Progenitor cell of endocrine pancreas (in vitro differentiated cells): Measurements from ENCODE around the gene DNAJB14. TPM values are rescaled to one million over a fixed set of nuclear protein-coding genes. Genes with fewer than 3 reads are reported as not detected.

Experiments
- DNase-seq: peaks from one replicate; pipeline ENCODE4 v3.0.0; 2021; ENCODE audit warnings: low spot score; ENCODE audit not compliant: unreplicated experiment
- H3K27ac Mint-ChIP-seq: 2 replicates; pipeline ENCODE4 v1.8.0; 2021; ENCODE audit warnings: mild to moderate bottlenecking, moderate library complexity, mixed read lengths
- H3K27me3 Mint-ChIP-seq: 2 replicates; pipeline ENCODE4 v1.8.0; 2021; ENCODE audit warnings: mixed read lengths
- H3K36me3 Mint-ChIP-seq: 2 replicates; pipeline ENCODE4 v1.8.0; 2022; ENCODE audit warnings: mixed read lengths; ENCODE audit not compliant: insufficient read depth
- H3K4me1 Mint-ChIP-seq: 2 replicates; pipeline ENCODE4 v1.8.0; 2021; ENCODE audit warnings: low read depth, mixed read lengths
- H3K4me3 Mint-ChIP-seq: 2 replicates; pipeline ENCODE4 v1.8.0; 2021; ENCODE audit warnings: low read depth, mild to moderate bottlenecking, moderate library complexity, mixed read lengths
- H3K9me3 Mint-ChIP-seq: 2 replicates; pipeline ENCODE4 v1.8.0; 2021; ENCODE audit warnings: low read depth, mixed read lengths
- total RNA-seq: library from RNA; stranded (reverse); gene quantifications from 2 replicates; pipeline ENCODE4 v1.2.1, GENCODE V29; 2021
- TF ChIP-seq, protein P1 (sequence below): fragments of 200-600 bp; sonication (generic); IDR thresholded peaks from one replicate; pipeline ENCODE4 v1.5.0; 2021; ENCODE audit warnings: antibody characterized with exemption, mild to moderate bottlenecking; ENCODE audit not compliant: unreplicated experiment

Gene DNAJB14
- total RNA-seq, 1 donor from 2014 or later: 41.7 TPM

DNA sequence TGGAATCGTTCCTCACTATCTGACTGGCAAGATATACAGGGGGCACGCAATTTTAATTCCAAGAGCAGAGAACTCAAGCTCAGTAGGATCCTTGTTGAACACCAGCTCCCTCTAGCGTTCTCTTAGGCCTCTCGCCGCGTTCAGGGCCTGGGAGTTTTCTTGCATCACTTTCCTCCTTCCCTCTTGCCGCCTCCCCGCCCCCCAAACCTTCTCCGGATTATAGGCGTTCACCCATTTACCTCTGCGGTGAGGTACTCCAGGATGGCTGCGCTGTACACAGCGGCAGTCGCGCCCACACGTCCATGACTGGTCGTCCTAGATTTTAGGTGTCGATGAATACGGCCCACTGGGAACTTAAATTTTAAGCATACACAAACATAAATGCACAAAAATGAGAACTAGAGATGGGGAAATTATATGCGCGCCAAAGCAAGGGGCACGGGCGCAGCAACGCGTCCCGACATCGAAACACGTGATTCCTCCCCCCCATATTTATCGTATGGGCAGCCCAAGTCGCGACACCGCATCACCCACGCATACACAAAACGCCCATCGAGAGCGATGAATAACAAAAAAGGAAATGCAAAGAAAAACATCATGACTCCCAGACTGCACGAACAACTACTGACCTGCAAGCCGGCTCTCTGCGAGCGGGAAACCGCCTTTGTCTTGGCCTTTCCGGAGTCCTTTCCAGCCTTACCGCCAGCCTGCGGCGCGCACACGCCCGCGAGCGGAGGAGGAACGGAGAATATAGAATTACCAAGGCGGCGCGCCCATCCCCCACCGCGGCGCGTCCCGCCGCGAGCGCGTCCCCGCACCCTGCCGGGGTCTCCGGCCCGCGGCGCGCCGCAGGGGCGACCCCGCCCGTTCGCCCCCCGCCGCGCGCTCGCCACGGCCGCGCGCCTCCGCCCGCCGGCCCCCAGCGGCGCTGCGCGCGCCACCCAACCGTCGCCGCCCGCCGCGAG is 2.9 kb upstream of the DNAJB14 start:
- no peaks in the 10 kb centered on the region for H3K27me3 Mint-ChIP-seq
- peaks cover 19% of the 10 kb centered on the region for H3K4me1 Mint-ChIP-seq
- no peak overlapping the region for H3K27ac Mint-ChIP-seq
- no peak overlapping the region for H3K4me3 Mint-ChIP-seq
- no peaks in the 10 kb centered on the region for H3K9me3 Mint-ChIP-seq
- peak; percentile 78 for DNase-seq
- peaks cover 3% of the 10 kb centered on the region for H3K36me3 Mint-ChIP-seq
- TF ChIP-seq, protein P1, sequence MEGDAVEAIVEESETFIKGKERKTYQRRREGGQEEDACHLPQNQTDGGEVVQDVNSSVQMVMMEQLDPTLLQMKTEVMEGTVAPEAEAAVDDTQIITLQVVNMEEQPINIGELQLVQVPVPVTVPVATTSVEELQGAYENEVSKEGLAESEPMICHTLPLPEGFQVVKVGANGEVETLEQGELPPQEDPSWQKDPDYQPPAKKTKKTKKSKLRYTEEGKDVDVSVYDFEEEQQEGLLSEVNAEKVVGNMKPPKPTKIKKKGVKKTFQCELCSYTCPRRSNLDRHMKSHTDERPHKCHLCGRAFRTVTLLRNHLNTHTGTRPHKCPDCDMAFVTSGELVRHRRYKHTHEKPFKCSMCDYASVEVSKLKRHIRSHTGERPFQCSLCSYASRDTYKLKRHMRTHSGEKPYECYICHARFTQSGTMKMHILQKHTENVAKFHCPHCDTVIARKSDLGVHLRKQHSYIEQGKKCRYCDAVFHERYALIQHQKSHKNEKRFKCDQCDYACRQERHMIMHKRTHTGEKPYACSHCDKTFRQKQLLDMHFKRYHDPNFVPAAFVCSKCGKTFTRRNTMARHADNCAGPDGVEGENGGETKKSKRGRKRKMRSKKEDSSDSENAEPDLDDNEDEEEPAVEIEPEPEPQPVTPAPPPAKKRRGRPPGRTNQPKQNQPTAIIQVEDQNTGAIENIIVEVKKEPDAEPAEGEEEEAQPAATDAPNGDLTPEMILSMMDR: peak; percentile 82

DNA sequence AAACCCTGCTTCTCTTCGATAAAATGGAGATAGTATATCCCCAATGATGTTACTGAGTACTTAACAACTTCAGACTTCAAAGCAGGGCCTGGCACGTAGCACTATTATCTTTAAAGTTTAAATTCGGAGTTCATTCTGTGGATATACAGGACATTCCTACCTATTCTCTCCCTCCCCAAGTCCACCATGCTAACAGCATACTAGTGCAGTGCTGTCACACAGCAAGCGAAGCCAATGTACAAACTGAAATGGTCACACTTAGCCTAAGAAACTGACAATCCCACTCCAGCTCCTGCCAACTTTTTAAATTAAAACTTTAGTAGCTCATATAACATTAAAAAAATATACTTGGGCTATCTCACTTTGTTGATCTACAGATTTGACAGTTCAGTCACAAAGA is 1.2 kb upstream of the DNAJB14 start:
- Mint-ChIP-seq H3K27me3 (no peaks in the 10 kb centered on the region), H3K4me3 (peak overlapping the region; percentile 81), H3K9me3 (no peaks in the 10 kb centered on the region), H3K36me3 (peaks cover 7% of the 10 kb centered on the region), H3K4me1 (peaks cover 19% of the 10 kb centered on the region), H3K27ac (no peak overlapping the region)
- no peak for DNase-seq
- TF ChIP-seq, protein P1: no peak

DNA sequence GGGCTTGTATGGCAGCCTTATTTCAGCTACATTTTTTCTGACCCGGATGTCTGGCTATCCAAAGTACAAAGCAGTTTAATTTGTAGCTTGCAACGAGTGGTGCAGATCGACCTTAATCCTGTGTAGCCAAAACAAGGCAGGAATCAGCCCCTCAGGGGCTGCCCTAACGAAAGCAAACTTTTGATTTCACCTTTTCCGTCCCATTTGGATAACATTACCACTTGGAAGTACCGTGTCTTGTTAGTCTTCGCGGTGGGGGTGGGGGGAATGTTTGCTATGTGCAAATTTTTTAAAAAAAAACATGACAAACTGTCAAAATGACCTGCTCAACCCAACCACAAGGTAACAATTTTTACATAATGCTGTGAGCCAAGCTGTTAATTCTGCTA is 766 bp upstream of the DNAJB14 start:
- Mint-ChIP-seq H3K4me1 (peaks cover 19% of the 10 kb centered on the region), H3K27me3 (no peaks in the 10 kb centered on the region), H3K9me3 (no peaks in the 10 kb centered on the region), H3K36me3 (peaks cover 7% of the 10 kb centered on the region), H3K4me3 (peak overlapping the region; percentile 81), H3K27ac (peak overlapping the region; percentile 95)
- TF ChIP-seq, protein P1: no peak
- no peak for DNase-seq

DNA sequence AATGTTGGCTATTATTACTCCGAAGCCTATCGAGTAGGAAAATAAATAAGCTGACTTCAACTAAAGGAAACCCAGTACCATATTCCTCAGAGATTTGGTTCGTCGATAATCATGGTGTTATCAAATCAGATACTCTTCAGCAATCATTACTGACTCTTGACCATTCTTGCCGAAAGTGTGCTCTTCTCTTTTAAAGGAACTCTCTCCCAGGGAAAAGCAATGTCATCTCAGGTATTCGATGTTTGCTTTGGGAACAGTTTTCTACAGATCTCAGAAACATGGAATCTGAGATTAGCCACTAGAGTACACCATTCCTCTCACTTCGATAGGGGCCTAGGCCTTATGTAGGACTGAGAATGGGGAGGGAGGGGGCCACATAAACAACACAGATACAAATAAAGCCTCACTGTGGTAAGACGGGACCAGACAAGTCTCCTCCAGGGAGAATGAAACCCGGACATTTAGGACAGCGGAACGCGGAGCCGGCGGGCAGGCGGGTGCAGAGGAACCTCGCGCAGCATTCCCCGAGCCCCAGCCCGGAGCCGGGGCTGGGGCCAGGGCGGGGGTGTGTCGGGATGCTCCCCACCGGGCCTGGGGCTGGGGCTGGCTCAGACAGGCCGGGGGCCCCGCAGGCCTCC is 581 bp downstream of the DNAJB14 start:
- no peaks in the 10 kb centered on the region for H3K9me3 Mint-ChIP-seq
- no peaks in the 10 kb centered on the region for H3K27me3 Mint-ChIP-seq
- peaks cover 19% of the 10 kb centered on the region for H3K4me1 Mint-ChIP-seq
- peak overlapping the region; percentile 99 for H3K27ac Mint-ChIP-seq
- TF ChIP-seq, protein P1: no peak
- peak overlapping the region; percentile 99 for H3K4me3 Mint-ChIP-seq
- DNase-seq: peak; percentile 31
- peaks cover 7% of the 10 kb centered on the region for H3K36me3 Mint-ChIP-seq

DNA sequence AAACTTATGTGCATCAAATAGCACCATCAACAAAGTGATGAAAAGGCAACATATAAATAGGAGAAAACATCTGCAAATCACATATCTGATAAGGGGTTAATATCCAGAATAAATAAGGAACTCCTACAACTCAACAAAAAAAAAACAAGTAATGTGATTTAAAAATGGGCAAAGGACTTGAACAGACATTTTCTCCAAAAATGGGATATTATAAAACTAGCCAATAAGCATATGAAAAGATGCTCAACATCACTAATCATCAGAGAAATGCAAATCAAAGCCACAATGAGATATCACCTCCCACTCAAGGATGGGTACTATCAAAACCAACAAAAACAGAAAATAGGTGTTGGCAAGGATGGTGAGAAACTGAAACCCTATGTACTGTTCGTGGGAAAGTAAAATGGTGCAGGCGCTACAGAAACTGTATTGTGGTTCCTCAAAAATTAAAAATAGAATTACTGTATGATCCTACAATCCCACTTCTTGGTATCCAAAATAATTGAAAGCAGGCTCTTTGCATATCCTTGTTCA is 2.4 kb downstream of the DNAJB14 start:
- H3K27me3 Mint-ChIP-seq: no peaks in the 10 kb centered on the region
- H3K27ac Mint-ChIP-seq: no peak overlapping the region
- TF ChIP-seq, protein P1: no peak
- DNase-seq: no peak
- no peaks in the 10 kb centered on the region for H3K9me3 Mint-ChIP-seq
- H3K36me3 Mint-ChIP-seq: peaks cover 7% of the 10 kb centered on the region
- peaks cover 19% of the 10 kb centered on the region for H3K4me1 Mint-ChIP-seq
- peak overlapping the region; percentile 31 for H3K4me3 Mint-ChIP-seq
